A549 treated with Hydrocortisone at 1 μM for 4 hours (cell line): Measurements from ENCODE around the gene STPG2. TPM values are rescaled to one million over a fixed set of nuclear protein-coding genes. Genes with fewer than 3 reads are reported as not detected.

Experiments
- total RNA-seq: library from RNA; stranded (reverse); fragments of 200-300 nt; extraction: Qiagen RNA extraction; gene quantifications from 5 replicates; pipeline ENCODE4 v1.2.3, GENCODE V29; 2022

The STPG2 gene
- total RNA-seq, result not detected in 5 replicates

DNA sequence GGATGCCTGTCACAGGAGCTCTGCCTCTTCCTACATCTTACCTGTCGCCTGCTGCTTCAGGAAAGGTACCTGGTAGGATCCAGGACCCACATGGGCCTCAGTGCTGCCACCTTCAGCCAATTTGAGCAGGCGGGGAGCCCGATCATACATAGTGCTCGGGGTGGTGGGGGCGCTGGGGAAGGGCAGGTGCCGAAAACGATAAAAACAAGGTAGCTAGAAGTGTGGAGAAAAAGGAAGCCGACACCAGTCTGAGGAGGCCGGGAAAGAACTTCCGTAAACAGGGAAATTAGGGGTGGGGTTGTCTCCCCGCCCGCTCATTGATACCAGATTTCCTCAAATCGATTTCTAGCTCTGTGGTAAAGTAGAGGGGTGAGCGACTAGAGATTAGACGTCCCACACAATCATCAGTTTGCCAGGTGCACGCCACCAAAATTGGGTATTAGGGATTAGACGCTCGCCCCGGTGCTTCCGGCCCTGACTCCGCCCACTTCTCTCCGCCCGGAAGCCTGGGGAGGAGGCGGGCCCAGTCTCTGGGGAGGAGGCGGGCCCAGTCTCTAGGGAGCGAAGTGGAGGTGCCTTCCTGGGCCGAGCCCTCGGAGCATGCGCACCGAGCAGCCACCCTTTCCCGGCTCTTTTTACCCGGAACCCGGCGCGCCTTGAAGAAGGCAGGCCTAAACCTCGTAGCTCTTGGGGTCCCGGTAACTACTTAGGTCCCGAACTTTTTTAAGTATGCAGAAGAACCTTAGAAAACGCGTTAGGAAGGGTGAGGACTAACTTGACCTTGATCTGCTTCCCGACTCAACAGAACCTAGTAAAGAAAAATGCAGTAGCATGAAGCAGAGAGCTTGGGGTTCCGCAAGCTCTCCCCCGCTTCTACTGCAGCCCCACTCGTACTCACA lies at the start of gene STPG2:
Gene STPG2, minus strand, starts transcription at position 476 of the 899 bp plus-strand sequence.

Other genes starting within 250 kb of the STPG2 start
- gene RAP1GDS1, start 117.9 kb upstream of the STPG2 start, total RNA-seq, result 21.8 to 29.2 TPM (median 24.0 TPM) in 5 replicates